HEK293 (cell line): Measurements from ENCODE around the gene CD19.

Experiments
- HOXC10 ChIP-seq: sonication (generic); formaldehyde crosslinking; IDR thresholded peaks from 2 replicates; pipeline ENCODE4 v1.8.1; 2023; ENCODE audit warnings: mild to moderate bottlenecking, missing genetic modification reagents
- SP2 ChIP-seq: fragments of 450-650 bp; formaldehyde crosslinking; IDR thresholded peaks from 2 replicates; pipeline ENCODE4 v1.5.1; 2016; ENCODE audit warnings: missing biosample characterization, missing genetic modification characterization
- ZBTB1 ChIP-seq: fragments of 450-650 bp; formaldehyde crosslinking; IDR thresholded peaks from 2 replicates; pipeline ENCODE4 v1.5.1; 2016; ENCODE audit warnings: missing biosample characterization, missing genetic modification characterization
- ZBTB20 ChIP-seq: fragments of 450-650 bp; formaldehyde crosslinking; IDR thresholded peaks from 2 replicates; pipeline ENCODE4 v1.5.1; 2016; ENCODE audit warnings: missing biosample characterization, missing genetic modification characterization
- ZFP41 ChIP-seq: fragments of 450-650 bp; formaldehyde crosslinking; IDR thresholded peaks from 2 replicates; pipeline ENCODE4 v1.5.1; 2016; ENCODE audit warnings: missing biosample characterization, missing genetic modification characterization, borderline replicate concordance
- ZFP69B ChIP-seq: fragments of 450-650 bp; formaldehyde crosslinking; IDR thresholded peaks from 2 replicates; pipeline ENCODE4 v1.5.1; 2016; ENCODE audit warnings: missing biosample characterization, missing genetic modification characterization
- ZNF549 ChIP-seq: fragments of 450-650 bp; IDR thresholded peaks from 2 replicates; pipeline ENCODE4 v1.5.1; 2018; ENCODE audit warnings: missing biosample characterization, missing genetic modification characterization, mild to moderate bottlenecking, inconsistent platforms, moderate library complexity
- ZNF707 ChIP-seq: fragments of 450-650 bp; formaldehyde crosslinking; IDR thresholded peaks from 2 replicates; pipeline ENCODE4 v1.5.1; 2016; ENCODE audit warnings: missing biosample characterization, missing genetic modification characterization
- TF ChIP-seq, protein P1 (sequence below): fragments of 450-650 bp; formaldehyde crosslinking; IDR thresholded peaks from 2 replicates; pipeline ENCODE4 v1.5.1; 2016; ENCODE audit warnings: missing biosample characterization, missing genetic modification characterization
- TF ChIP-seq, protein P2 (sequence below): sonication (generic); formaldehyde crosslinking; IDR thresholded peaks from 2 replicates; pipeline ENCODE4 v1.8.1; 2022; ENCODE audit warnings: mild to moderate bottlenecking, moderate library complexity, missing genetic modification reagents
- TF ChIP-seq, protein P3 (sequence below): fragments of 450-650 bp; formaldehyde crosslinking; IDR thresholded peaks from 2 replicates; pipeline ENCODE4 v1.5.1; 2016; ENCODE audit warnings: missing biosample characterization, missing genetic modification characterization, low read depth

DNA sequence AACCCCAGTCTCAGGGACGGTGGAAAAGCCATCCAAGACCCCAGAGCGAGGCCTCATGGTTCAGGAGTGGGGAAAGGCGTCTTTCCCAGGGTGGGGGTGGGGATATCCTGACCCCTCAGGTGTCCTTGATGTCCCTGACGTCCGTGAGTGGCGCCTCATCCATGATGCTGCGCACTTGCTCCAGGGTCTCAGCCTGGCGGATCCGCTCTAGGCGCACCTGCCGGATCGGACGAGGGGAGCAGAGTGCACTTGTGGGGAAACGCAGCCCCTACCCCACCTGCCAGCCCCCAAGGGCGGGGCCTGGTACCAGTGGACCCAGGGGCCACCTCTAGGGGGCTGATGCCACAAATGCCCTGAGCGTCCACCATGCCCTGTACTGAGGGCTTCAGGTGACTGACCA, 26.9 kb upstream of the CD19 start:
- TF ChIP-seq, protein P1, sequence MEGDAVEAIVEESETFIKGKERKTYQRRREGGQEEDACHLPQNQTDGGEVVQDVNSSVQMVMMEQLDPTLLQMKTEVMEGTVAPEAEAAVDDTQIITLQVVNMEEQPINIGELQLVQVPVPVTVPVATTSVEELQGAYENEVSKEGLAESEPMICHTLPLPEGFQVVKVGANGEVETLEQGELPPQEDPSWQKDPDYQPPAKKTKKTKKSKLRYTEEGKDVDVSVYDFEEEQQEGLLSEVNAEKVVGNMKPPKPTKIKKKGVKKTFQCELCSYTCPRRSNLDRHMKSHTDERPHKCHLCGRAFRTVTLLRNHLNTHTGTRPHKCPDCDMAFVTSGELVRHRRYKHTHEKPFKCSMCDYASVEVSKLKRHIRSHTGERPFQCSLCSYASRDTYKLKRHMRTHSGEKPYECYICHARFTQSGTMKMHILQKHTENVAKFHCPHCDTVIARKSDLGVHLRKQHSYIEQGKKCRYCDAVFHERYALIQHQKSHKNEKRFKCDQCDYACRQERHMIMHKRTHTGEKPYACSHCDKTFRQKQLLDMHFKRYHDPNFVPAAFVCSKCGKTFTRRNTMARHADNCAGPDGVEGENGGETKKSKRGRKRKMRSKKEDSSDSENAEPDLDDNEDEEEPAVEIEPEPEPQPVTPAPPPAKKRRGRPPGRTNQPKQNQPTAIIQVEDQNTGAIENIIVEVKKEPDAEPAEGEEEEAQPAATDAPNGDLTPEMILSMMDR (tag by site-specific recombination): no peak
- TF ChIP-seq ZBTB1 (tag by site-specific recombination): no peak
- TF ChIP-seq SP2 (tag by site-specific recombination): no peak
- TF ChIP-seq, protein P2, sequence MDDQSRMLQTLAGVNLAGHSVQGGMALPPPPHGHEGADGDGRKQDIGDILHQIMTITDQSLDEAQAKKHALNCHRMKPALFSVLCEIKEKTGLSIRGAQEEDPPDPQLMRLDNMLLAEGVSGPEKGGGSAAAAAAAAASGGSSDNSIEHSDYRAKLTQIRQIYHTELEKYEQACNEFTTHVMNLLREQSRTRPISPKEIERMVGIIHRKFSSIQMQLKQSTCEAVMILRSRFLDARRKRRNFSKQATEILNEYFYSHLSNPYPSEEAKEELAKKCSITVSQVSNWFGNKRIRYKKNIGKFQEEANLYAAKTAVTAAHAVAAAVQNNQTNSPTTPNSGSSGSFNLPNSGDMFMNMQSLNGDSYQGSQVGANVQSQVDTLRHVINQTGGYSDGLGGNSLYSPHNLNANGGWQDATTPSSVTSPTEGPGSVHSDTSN (CRISPR knock-in tag): no peak
- no peak for TF ChIP-seq ZNF707 (tag by site-specific recombination)
- no peak for TF ChIP-seq ZBTB20 (tag by site-specific recombination)
- no peak for TF ChIP-seq ZFP69B (tag by site-specific recombination)
- no peak for TF ChIP-seq ZFP41 (tag by site-specific recombination)
- TF ChIP-seq, protein P3, sequence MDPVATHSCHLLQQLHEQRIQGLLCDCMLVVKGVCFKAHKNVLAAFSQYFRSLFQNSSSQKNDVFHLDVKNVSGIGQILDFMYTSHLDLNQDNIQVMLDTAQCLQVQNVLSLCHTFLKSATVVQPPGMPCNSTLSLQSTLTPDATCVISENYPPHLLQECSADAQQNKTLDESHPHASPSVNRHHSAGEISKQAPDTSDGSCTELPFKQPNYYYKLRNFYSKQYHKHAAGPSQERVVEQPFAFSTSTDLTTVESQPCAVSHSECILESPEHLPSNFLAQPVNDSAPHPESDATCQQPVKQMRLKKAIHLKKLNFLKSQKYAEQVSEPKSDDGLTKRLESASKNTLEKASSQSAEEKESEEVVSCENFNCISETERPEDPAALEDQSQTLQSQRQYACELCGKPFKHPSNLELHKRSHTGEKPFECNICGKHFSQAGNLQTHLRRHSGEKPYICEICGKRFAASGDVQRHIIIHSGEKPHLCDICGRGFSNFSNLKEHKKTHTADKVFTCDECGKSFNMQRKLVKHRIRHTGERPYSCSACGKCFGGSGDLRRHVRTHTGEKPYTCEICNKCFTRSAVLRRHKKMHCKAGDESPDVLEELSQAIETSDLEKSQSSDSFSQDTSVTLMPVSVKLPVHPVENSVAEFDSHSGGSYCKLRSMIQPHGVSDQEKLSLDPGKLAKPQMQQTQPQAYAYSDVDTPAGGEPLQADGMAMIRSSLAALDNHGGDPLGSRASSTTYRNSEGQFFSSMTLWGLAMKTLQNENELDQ: no peak
- no peak for TF ChIP-seq HOXC10 (CRISPR knock-in tag)
- TF ChIP-seq ZNF549 (tag by site-specific recombination): no peak
